Upper lobe of left lung (tissue), 4 donors: ENCODE results near the gene CD24.

Experiments
- CTCF ChIP-seq, 6 experiments: fragments of 450-650 bp in 4 of 6; fragments of 200-600 bp in 2 of 6; sonication (generic) in 2 of 6; IDR thresholded peaks; one replicate each; pipeline ENCODE4 v1.5.1; 2016 to 2019; ENCODE audit warnings: antibody characterized with exemption in 6 of 6
- POLR2A ChIP-seq, 4 donors: fragments of 450-650 bp; IDR thresholded peaks; one replicate each; pipeline ENCODE4 v1.5.1; 2016 to 2017; ENCODE audit warnings: antibody characterized with exemption in 4 of 4, mild to moderate bottlenecking in 2 of 4
- POLR2AphosphoS5 ChIP-seq, 2 donors: sonication (generic); formaldehyde crosslinking; IDR thresholded peaks; one replicate each; pipeline ENCODE4 v1.5.1; 2017; ENCODE audit warnings: antibody characterized with exemption in 2 of 2

- TF ChIP-seq POLR2A (IDR thresholded peaks at IDR 0.05), result no peak
- TF ChIP-seq POLR2AphosphoS5 (IDR thresholded peaks at IDR 0.05), result no peak
- no peak for TF ChIP-seq CTCF (IDR thresholded peaks at IDR 0.05)
Observed at GRCh38 chr6:107009499-107009898, 35.0 kb upstream of the CD24 start.
